NCI-H526 (cell line): ENCODE data around the gene LMLN.
A peak's percentile ranks its signal among the peaks of the same experiment; 100 is the strongest.
"Not testable (repeated sequence)": the region's sequence is repeated elsewhere in the genome, so short reads cannot be mapped to it uniquely, and the experiment has no call there.

Experiments used
- DNase-seq, 2 experiments: peaks; one replicate each; lab custom pipeline; 2025; lab: John Stamatoyannopoulos, UW

The LMLN gene

DNA sequence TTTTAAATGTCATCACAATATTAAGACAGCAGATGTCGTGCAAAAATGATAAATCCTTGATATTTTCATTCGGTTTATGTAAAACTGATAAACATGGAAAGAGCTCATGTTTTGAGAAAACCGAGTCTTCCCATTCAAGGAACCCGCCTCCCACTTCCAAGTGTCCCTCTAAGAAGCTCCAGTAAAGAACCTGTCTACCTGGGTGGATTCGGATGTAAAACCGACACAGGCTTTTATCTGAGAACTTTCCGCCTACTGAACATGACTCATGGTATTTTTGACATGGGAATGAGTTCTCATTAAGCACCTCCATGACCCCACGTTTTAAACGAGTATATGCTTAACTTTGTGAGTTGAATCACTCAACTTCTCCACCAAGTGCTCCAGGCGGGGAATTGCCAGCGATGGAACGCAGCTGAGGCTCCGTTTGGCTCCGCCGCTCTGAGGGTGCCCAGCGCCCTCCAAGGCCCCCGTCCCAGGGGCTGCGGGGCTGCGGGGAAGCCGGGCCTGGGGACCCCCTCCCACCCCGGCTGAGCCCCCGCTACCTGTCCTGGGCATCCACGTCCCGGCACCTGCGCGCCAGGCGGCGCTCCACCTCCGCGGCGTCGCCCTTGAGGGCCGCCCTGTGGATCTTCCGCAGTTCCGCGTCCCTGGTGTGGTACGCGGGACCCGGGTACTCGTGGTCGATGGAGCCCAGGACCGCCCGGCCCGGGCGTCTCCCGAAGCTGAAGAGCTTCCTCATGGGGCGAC, 119.9 kb downstream of the LMLN start:
- peak; percentile 30 to 90 for DNase-seq

DNA sequence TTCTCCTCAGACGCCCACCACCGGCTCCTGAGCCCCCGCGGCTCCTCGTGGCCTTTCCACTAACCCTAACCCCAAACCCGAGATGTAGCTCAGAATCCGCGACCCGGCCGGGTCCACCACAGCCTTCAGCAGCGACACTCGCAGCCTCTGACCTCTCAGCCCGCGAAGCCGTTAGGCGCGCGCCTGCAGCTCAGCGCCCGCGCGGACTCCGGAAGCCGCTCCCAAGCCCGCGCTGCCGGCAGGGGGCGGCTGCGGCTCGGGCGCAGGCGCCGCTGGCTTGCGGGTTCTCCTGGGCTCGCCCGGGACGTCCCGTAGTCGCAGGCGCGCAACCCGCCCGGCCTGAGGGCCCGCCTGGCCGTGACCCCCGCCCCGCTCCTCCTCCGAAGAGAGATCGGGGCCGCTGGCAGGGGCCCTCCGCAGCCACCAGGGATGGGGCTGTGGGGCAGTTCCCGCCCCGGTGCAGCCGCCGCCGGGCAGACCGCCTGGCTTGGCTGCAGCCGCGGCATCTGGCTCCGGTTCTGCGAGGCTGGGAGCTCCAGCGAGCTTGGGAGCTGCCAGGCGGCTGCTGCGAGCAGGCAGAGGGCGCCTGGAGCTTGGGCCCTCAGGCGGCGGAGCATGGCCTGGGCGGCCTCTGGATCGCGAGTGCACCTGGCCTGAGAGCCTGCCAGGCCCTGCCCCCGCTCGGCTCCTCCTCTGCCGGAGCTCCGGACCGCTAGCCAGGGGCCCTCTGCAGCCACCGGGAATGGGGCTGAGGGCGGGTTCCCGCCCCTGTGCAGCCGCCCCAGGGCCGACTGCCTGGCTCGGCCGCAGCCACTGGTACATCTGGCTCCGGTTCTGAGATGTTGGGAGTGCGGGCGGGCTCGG, 120.7 kb downstream of the LMLN start:
- DNase-seq = peak; percentile 78 to 96

DNA sequence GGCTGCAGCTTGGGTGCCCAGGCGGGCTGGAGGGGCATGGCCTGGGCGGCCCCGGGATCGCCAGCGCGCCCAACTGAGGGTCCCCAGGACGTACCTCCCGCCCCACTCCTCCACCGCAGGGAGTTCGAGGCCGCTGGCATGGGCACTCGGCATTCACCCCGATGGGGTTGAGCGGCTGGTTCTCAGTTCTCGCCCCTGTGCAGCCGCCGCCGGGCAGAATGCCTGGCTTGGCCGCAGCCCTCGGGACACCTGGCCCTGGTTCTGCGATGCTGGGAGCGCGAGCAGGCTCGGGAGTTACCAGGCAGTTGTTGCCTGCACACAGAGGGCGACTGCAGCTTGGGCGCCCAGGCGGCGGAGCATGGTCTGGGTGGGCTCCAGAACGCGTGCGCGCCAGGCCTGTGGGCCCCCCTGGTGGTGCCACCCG, 121.4 kb downstream of the LMLN start:
- peak in 1 of 2 experiments; percentile 55 for DNase-seq

DNA sequence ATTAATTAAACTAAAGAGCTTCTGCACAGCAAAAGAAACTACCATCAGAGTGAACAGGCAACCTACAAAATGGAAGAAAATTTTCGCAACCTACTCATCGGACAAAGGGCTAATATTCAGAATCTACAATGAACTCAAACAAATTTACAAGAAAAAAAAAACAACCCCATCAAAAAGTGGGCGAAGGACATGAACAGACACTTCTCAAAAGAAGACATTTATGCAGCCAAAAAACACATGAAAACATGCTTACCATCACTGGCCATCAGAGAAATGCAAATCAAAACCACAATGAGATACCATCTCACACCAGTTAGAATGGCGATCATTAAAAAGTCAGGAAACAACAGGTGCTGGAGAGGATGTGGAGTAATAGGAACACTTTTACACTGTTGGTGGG, 122.2 kb downstream of the LMLN start:
- DNase-seq = not testable (repeated sequence)

DNA sequence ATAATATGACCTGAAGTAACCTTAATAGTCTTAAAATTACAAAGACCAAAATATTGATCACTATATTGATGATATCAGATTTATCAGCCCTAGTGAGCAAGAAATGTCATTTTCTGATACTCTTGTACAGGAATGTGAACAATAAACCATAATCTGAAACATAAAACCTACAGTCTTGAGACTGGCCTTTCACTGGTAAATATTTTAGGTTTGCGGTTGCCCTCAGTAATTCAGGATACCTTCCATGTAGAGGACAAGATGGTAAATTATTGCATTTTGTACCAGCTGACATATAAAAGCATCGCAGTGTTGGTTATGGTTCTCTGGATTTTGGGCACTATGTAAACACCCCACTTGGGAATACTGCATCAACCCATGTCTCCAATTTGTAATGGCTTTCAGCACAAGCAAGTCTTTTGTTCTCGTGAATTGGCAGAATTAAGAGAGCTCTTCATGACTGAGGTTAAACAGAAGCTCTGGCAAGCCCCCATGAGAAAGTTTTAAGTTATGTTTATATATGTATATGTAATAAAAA, 128.5 kb downstream of the LMLN start:
- DNase-seq = no peak

DNA sequence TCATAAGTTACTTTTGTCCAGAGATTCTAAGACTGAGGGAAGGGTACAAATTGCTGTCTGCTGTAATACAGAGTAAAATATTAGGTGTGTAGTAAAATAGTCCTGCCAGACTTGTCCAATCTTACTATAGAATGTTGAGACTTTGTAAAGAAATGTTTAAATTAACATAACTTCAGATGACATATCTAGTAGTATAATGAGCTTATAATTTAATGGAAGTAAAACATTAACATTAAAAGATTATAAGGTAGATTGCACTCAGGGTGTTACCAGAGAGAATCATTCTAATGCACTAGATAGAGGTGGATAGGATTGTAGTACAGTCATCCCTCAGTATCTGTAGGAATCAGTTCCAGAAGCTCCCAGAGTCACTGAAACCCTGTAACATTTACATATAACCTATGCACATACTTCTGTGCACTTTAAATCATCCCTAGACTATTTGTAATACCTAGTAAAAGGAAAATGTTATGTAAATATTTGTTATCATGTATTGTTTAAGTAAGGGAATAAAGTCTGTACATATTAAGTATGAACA, 130.8 kb downstream of the LMLN start:
- peak in 1 of 2 experiments; percentile 13 for DNase-seq

DNA sequence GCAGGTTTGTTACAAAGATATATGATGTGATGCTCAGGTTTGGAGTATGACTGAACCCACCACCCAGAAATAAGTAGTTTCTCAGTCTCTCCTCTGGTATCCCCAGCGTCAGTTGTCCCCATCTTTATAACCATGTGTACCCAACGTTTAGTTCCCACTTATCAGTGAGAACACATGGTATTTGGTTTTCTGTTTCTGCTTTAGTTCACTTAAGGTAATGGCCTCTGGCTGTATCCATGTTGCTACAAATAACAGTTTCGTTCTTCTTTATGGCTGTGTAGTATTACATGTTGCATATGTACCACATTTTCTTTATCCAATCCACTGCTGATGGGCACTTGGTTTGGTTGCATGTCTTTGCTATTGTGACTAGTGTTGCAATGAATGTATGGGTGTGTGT, 132.3 kb downstream of the LMLN start:
- DNase-seq = no peak

DNA sequence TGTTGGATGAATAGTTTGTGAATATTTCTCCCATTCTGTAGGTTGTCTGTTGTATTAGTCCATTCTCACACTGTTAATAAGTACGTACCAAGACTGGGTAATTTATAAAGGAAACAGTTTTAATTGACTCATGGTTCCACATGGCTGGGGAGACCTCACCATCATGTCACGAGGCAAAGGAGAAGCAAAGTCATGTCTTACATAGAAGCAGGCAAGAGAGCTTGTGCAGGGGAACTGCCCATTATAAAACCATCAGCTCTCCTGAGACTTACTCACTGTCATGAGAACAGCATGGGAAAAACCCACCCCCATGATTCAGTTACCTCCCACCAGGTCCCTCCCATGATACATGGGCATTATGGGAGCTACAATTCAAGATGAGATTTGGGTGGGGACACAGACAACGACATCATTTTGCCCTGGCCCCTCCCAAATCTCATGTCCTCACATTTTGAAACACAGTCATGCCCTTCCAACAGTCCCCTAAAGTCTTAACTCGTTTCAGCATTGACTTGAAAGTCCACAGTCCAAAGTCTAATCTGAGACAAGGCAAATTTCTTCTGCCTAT, 133.2 kb downstream of the LMLN start:
- no peak for DNase-seq
